ENCODE data around the gene SZT2.

Gene SZT2

GRCh38 chr1:43348809-43349593, 40.7 kb upstream of the SZT2 start:
- TF ChIP-seq, protein P1, sequence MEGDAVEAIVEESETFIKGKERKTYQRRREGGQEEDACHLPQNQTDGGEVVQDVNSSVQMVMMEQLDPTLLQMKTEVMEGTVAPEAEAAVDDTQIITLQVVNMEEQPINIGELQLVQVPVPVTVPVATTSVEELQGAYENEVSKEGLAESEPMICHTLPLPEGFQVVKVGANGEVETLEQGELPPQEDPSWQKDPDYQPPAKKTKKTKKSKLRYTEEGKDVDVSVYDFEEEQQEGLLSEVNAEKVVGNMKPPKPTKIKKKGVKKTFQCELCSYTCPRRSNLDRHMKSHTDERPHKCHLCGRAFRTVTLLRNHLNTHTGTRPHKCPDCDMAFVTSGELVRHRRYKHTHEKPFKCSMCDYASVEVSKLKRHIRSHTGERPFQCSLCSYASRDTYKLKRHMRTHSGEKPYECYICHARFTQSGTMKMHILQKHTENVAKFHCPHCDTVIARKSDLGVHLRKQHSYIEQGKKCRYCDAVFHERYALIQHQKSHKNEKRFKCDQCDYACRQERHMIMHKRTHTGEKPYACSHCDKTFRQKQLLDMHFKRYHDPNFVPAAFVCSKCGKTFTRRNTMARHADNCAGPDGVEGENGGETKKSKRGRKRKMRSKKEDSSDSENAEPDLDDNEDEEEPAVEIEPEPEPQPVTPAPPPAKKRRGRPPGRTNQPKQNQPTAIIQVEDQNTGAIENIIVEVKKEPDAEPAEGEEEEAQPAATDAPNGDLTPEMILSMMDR (IDR thresholded peaks at IDR 0.05; ENCODE audit: low read length, missing control alignments) = no peak
- H3K4me3 ChIP-seq (replicated peaks; ENCODE audit: low read depth, low read length) = peak overlapping the region; percentile 53
- DNase-seq (ENCODE audit: low read depth) = peak; percentile 64

DNA sequence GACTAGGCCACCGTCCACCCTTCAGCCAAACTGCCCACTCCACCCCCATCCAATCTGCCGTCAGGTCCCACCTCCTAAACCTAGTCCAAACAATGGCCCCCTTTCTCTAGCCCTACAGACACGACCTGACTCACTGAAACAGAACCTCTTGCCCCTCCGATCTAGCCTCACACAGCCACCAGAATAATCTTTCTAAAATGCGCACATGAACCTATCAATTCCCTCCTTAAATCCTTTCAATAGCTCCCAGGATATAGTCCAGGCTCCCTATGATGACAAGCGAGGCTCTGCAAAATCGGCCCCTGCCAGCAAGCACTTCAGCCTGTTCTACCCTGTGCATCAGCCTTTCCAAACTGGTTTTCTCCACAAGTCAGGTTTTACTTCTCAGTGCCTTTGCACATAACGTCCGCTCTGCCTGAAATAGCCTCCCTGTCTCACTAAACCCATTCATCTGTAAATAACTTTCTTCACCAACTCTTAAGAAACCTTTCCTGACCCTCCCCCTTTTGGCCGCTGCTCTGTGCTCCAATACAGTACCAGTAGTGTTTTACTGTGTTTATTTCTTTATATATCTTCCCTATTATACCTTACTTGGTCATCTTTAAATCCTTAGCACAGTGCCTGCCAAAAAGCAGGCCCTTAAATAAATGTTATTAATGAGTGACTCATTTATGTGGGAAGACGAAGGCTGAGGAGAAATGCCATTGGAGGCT, 39.9 kb upstream of the SZT2 start:
- DNase-seq (ENCODE audit: low read depth) = peak; percentile 21
- TF ChIP-seq, protein P1 (IDR thresholded peaks at IDR 0.05; ENCODE audit: low read length, missing control alignments) = no peak
- H3K4me3 ChIP-seq (replicated peaks; ENCODE audit: low read depth, low read length) = peak overlapping the region; percentile 53

DNA sequence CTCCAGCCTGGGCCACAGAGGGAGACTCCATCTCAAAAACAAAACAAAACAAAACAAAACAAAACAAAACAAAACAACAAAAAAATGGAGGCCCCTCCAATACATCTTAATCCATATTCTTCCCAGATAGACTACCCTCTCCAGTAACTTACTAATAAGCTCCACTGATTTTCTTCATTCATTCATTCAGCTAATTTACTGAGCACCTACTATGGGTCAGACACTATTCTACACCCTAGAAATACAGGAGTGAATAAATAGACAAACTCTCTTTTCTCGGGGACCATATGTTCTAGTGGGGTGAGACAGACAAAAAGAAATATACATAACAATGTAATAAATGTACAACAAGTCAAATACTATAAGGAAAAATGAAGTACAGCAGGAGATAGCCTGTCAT, 38.7 kb upstream of the SZT2 start:
- H3K4me3 ChIP-seq (replicated peaks; ENCODE audit: low read depth, low read length) = no peak overlapping the region
- TF ChIP-seq, protein P1 (IDR thresholded peaks at IDR 0.05; ENCODE audit: low read length, missing control alignments) = no peak
- no peak for DNase-seq (ENCODE audit: low read depth)

GRCh38 chr1:43351421-43352350, 38.0 kb upstream of the SZT2 start:
- TF ChIP-seq, protein P1 (IDR thresholded peaks at IDR 0.05; ENCODE audit: low read length, missing control alignments) = no peak
- no peak overlapping the region for H3K4me3 ChIP-seq (replicated peaks; ENCODE audit: low read depth, low read length)
- DNase-seq (ENCODE audit: low read depth) = no peak

- no peak for DNase-seq (ENCODE audit: low read depth)
- TF ChIP-seq, protein P1 (IDR thresholded peaks at IDR 0.05; ENCODE audit: low read length, missing control alignments) = no peak
- H3K4me3 ChIP-seq (replicated peaks; ENCODE audit: low read depth, low read length) = no peak overlapping the region
Measured at GRCh38 chr1:43352351-43352705, 37.4 kb upstream of the SZT2 start.

GRCh38 chr1:43352881-43353280, 36.8 kb upstream of the SZT2 start:
- TF ChIP-seq, protein P1 (IDR thresholded peaks at IDR 0.05; ENCODE audit: low read length, missing control alignments) = no peak
- no peak overlapping the region for H3K4me3 ChIP-seq (replicated peaks; ENCODE audit: low read depth, low read length)
- no peak for DNase-seq (ENCODE audit: low read depth)
